Activated CD8-positive, alpha-beta memory T cell treated with anti-CD3 and anti-CD28 coated beads for 4 hours (primary cell): ENCODE measurements around the gene AGBL4.

Source experiments
- DNase-seq, 2 donors: peaks; one replicate each; pipeline ENCODE4 v3.0.0-alpha.2; 2020; ENCODE audit warnings: low read depth in 2 of 2

Gene AGBL4

GRCh38 chr1:48725341-48726046 lies 1298.3 kb downstream of the AGBL4 start:
- no peak for DNase-seq

DNA sequence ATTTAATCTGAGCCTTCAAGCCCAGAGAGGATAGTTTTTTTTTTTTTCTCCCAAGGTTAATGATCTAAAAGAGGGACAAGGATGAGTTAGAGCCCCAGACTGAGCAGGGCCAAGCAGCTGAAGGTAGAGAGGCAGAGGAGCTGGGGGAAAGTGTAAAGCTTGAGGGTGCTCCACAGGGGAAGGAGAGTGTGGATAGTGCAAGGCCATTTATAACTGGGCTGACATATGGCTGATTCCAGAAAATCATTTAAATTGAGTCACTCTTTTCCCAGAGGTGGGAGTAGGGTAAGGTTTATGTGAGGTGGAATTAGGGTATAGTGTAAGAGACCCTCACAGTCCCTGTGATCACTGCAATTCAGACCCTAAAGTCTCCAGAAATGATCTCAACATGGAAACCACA lies 1302.8 kb downstream of the AGBL4 start:
- DNase-seq, result no peak

GRCh38 chr1:48718705-48719104 lies 1305.0 kb downstream of the AGBL4 start:
- DNase-seq, result no peak

GRCh38 chr1:48718116-48718630 lies 1305.6 kb downstream of the AGBL4 start:
- DNase-seq, result no peak

- DNase-seq, result no peak
Measured at GRCh38 chr1:48717082-48717481, 1306.7 kb downstream of the AGBL4 start.

DNA sequence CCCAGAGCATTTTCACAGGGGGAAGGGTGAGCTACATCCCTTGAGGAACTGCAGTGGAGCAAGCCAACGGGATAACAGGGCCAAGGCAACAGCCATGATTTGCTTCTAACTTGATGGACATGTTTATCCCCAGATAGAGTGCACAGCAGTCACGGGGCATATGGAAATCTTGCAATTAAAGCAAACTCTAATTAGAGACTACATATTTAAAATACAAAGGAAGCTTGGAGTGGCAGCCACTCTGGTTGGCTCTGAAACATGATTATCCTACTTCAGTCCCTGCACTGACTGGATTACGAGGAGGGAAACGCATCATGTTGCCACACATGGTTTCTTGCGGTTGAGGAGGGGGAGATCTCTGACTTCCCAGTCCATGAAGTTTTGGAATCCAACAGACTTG lies 1307.8 kb downstream of the AGBL4 start:
- DNase-seq, result no peak

- no peak for DNase-seq
Measured at GRCh38 chr1:48710915-48711314, 1312.8 kb downstream of the AGBL4 start.

GRCh38 chr1:48710318-48710717 lies 1313.4 kb downstream of the AGBL4 start:
- DNase-seq, result no peak

GRCh38 chr1:48704736-48705135 lies 1319.0 kb downstream of the AGBL4 start:
- DNase-seq, result no peak

GRCh38 chr1:48701445-48701844 lies 1322.3 kb downstream of the AGBL4 start:
- no peak for DNase-seq

DNA sequence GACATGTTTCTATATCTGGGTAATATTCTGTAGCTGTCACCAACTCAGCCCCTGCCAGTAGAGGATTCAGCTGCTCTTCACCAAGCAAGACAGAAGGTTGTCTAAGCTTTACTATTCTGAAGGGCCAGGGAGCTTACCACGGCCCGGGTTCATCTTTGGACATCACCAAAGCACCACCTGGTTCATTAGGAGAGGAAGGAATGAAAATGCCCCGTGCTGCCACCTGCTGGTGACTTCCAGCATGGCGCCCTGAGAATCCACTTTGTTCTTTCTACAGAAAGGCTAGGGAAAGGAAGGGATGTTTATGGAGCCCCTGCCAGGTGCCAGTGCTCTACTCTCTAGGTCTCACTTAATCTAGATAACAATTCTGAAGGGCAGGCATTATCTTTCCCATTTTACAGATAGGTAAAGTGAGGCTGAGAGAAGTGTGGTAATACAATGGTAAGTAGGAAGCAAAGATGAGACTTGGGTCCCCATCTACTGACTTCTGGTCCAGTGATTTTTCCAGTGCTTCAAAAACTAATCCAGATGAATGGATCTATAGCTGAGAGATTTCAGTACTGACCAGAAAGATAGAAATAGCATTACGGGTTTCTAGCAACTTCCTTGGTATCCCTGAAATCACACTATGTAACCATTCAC lies 1326.6 kb downstream of the AGBL4 start:
- peak; percentile 9 to 13 for DNase-seq

DNA sequence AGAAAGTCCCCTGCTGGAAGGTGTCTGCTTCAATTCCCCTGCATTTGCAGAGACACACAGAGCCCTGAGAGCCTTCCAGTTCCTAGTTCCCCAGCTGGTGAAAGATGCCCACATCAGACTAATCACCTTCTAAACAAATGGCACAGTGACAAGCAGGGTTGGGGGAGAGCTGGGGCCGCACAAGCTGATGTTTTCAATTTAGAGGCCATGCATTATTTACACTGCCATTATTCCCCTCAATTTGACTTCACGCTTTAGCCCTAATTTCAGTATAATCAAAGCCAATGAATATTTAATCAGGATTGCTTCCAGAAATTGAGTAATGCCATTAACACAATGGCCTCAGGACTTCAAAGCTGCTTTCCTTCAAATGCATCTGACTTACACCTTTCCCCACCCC lies 1328.6 kb downstream of the AGBL4 start:
- DNase-seq, result no peak

GRCh38 chr1:48693674-48694320 lies 1330.0 kb downstream of the AGBL4 start:
- no peak for DNase-seq

- DNase-seq, result no peak
Measured at GRCh38 chr1:48693180-48693579, 1330.6 kb downstream of the AGBL4 start.

- no peak for DNase-seq
Measured at GRCh38 chr1:48692235-48692634, 1331.5 kb downstream of the AGBL4 start.

DNA sequence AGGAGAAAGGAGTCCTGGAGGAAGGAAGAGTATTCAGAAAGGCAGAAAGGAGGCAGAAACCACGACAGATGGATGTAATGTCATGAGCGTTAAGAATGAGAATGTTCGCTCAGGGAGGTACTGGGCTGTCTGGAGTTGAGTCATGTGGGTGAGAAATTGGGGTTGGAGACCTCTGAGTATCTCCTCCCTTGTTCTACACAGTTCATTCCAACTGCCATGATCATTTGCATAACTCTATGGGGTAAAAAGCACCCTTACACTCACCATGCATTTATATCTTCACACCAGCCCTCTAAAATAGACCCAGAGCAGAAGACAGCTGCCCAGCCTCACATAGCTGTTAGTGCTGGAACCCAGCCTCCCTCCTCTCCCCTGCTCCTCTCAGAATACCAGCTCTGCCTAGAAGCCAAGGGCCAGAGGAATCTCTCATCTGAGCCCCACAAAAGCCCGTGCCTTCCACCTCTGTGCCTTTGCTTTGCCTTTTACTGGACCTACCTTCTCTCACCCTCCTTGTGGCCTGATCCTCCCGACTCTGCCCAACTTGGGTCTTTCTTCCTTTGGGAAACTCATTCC lies 1332.2 kb downstream of the AGBL4 start:
- DNase-seq, result no peak

DNA sequence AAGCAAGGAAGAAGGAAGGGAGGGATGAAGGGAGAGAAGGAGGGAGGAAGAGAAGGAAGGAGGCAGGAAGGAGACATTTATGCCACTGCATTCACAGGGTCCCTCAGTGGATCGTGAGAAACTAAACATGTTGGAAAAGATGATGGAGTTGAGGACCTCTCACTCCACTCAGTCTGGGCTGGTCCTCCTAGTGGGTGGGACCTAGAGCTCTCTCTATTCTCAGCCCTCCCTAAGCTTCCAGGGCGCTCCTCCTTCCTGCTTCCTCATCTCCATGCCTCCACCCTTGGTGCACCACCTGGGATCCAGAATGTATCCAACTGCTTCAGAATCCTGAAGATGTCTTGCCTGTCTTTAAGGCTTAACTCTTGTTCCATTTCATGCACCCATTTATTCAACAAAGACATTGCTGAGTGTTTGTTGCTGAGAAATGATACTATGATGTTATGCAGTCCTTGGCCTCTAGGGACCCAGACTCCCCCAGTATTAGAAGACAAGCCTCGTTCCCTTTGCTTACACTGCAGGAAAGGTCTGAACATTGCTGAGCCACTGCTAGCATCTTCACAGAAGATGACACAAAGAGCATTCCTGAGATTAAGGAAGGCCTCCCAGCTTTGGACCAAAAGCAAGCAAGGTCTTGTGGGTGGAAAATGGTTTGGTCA lies 1335.5 kb downstream of the AGBL4 start:
- no peak for DNase-seq

DNA sequence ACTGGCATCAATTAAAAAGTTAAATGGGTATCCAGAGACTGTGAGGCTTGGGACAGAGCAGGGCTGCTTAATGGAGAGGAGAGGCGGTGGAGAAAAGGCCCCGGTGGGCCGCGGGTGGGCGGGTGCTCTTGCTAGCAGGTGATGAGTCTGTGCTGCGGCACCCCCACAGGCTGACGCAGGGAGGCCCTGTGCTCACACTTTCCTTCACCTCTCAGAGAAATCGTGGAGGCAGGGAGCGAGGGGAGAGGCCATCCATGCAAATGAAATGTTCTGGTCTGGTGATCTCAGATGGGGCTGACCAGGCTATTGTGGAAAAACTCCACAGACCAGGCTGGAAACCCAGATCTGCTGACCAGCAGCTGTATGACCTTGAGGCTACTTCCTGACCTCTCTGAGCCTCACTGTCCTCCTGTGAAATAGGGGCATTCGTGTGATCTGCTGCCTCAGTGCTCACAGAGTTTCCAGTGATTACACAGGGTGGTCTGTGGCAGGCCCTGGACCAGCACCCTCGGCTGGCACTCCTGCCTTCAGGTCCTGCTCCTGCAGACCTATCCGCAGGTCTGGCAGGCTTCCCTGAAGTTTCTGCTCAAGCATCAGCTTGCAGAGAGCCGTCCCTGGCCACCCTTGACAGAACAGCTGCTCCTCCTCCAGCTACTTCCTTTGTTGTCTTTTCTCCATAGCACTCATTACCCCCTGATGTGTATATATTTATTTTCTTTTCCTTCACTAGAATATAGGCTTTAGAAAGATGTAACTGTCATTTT lies 1336.3 kb downstream of the AGBL4 start:
- DNase-seq, result no peak

DNA sequence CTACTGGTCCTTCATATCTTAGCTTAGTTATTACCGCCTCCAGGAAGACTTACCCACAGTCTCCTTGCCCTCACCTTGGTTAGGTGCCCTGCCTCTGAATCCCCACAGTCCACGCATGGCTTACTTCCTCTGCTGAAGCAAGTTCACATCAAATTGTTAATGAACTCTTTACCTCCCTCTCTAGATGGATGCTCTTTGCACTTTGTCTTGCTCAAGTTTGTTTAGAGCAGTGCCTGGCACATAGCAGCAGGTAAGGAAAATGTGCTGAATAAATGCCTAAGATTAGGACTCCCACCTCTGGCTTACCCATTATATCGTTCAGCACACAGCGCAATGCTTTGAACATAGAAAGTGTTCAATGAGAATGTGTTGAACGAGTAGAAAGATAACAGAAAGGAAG lies 1337.6 kb downstream of the AGBL4 start:
- no peak for DNase-seq

GRCh38 chr1:48684381-48684780 lies 1339.4 kb downstream of the AGBL4 start:
- no peak for DNase-seq

DNA sequence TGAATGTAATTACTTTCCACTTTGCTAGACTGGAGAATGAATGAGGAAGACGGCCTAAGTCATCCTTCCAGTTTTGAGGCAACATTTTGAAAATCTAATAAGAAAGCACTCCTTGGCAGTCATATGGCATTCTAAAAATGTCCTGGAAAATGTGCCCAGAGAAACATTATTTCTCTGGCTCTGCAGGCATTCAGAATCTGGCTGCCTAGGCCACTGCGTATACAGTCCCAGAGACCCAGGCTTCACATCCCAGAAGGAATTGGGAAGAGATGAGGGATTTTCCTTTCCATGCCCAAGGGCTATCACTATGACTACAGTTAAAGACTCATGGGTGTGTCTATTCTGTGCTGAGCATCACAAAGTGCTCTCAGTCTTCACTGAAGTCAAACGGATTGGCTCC lies 1339.9 kb downstream of the AGBL4 start:
- DNase-seq, result no peak
